HEK293T (cell line): ENCODE measurements around the gene FAM98B.

Source experiments
- CTCF ChIA-PET: fragments of 350-600 bp; formaldehyde crosslinking; extraction: SDS; loops from one replicate; lab custom pipeline; 2021; ENCODE audit warnings: antibody characterized with exemption, inconsistent platforms; lab: Yijun Ruan, JAX
- POLR2A ChIA-PET: fragments of 350-600 bp; formaldehyde crosslinking; extraction: SDS; loops from one replicate; lab custom pipeline; 2020; ENCODE audit warnings: antibody characterized with exemption, inconsistent platforms; lab: Yijun Ruan, JAX
- DNase-seq: peaks from one replicate; pipeline ENCODE4 v3.0.0; 2012; ENCODE audit warnings: mixed read lengths; ENCODE audit errors: extremely low spot score
- ARNT ChIP-seq: fragments of 450-650 bp; IDR thresholded peaks from 2 replicates; pipeline ENCODE4 v1.6.1; 2017; ENCODE audit warnings: mild to moderate bottlenecking
- BHLHE40 ChIP-seq: fragments of 450-650 bp; IDR thresholded peaks from 2 replicates; pipeline ENCODE4 v1.6.1; 2016; ENCODE audit warnings: mild to moderate bottlenecking, moderate library complexity, borderline replicate concordance
- CTBP1 ChIP-seq: fragments of 450-650 bp; IDR thresholded peaks from 2 replicates; pipeline ENCODE4 v1.6.1; 2016; ENCODE audit warnings: borderline replicate concordance
- ELF4 ChIP-seq: fragments of 450-650 bp; IDR thresholded peaks from 2 replicates; pipeline ENCODE4 v1.6.1; 2017; ENCODE audit warnings: antibody characterized with exemption
- FOXA1 ChIP-seq: fragments of 450-650 bp; IDR thresholded peaks from 2 replicates; pipeline ENCODE4 v1.6.1; 2016; ENCODE audit warnings: mild to moderate bottlenecking
- FOXK2 ChIP-seq: fragments of 450-650 bp; IDR thresholded peaks from 2 replicates; pipeline ENCODE4 v1.6.1; 2016; ENCODE audit warnings: mild to moderate bottlenecking
- FOXM1 ChIP-seq: fragments of 450-650 bp; IDR thresholded peaks from 2 replicates; pipeline ENCODE4 v1.6.1; 2017; ENCODE audit warnings: mild to moderate bottlenecking, borderline replicate concordance
- HDGF ChIP-seq: fragments of 450-650 bp; IDR thresholded peaks from 2 replicates; pipeline ENCODE4 v1.6.1; 2017; ENCODE audit warnings: antibody characterized with exemption, borderline replicate concordance
- L3MBTL2 ChIP-seq: fragments of 450-650 bp; conservative IDR thresholded peaks from 2 replicates; pipeline ENCODE4 v1.6.1; 2016; ENCODE audit warnings: mild to moderate bottlenecking
- LEF1 ChIP-seq: fragments of 450-650 bp; IDR thresholded peaks from 2 replicates; pipeline ENCODE4 v1.6.1; 2017; ENCODE audit warnings: mild to moderate bottlenecking, borderline replicate concordance
- NFRKB ChIP-seq: fragments of 450-650 bp; IDR thresholded peaks from 2 replicates; pipeline ENCODE4 v1.6.1; 2016; ENCODE audit warnings: mild to moderate bottlenecking, moderate library complexity
- SP1 ChIP-seq: fragments of 450-650 bp; IDR thresholded peaks from 2 replicates; pipeline ENCODE4 v1.6.1; 2017
- SUZ12 ChIP-seq: fragments of 450-650 bp; IDR thresholded peaks from 2 replicates; pipeline ENCODE4 v1.6.1; 2016; ENCODE audit warnings: mild to moderate bottlenecking
- TARDBP ChIP-seq: fragments of 450-650 bp; IDR thresholded peaks from 2 replicates; pipeline ENCODE4 v1.6.1; 2016
- ZNF384 ChIP-seq: fragments of 450-650 bp; IDR thresholded peaks from 2 replicates; pipeline ENCODE4 v1.6.1; 2016
- TF ChIP-seq, protein P1 (sequence below): fragments of 450-650 bp; IDR thresholded peaks from 2 replicates; pipeline ENCODE4 v1.6.1; 2016

The FAM98B gene

GRCh38 chr15:38453971-38454695 lies at the start of gene FAM98B:
TSS of gene FAM98B (plus strand) at chr15:38454127. CDS start at chr15:38454162, 35 bp downstream.
- peak; percentile 65 for DNase-seq
- POLR2A ChIA-PET, result interaction anchor here (0.7 to 1.6 kb wide), 7 partner anchors 13 to 246 kb away, joined by 3 to 15 read pairs (median 4); partner anchors contain the start of gene SPRED1
- no peak for TF ChIP-seq BHLHE40
- TF ChIP-seq SUZ12, result no peak
- peak; percentile 51; the same call in 1 of the 2 replicates for TF ChIP-seq NFRKB
- 0 out of 2 replicates have a peak, but pooled peaks have one; percentile 18 for TF ChIP-seq ARNT
- no peak for TF ChIP-seq ZNF384
- TF ChIP-seq, protein P1, sequence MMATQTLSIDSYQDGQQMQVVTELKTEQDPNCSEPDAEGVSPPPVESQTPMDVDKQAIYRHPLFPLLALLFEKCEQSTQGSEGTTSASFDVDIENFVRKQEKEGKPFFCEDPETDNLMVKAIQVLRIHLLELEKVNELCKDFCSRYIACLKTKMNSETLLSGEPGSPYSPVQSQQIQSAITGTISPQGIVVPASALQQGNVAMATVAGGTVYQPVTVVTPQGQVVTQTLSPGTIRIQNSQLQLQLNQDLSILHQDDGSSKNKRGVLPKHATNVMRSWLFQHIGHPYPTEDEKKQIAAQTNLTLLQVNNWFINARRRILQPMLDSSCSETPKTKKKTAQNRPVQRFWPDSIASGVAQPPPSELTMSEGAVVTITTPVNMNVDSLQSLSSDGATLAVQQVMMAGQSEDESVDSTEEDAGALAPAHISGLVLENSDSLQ, result no peak
- no peak for TF ChIP-seq ELF4
- peak; percentile 80 for TF ChIP-seq L3MBTL2
- TF ChIP-seq HDGF, result no peak
- no peak for TF ChIP-seq SP1
- no peak; the same call in 1 of the 2 replicates for TF ChIP-seq FOXM1
- TF ChIP-seq CTBP1, result 0 out of 2 replicates have a peak, but pooled peaks have one; percentile 44
- no peak for TF ChIP-seq FOXK2
- TF ChIP-seq FOXA1, result no peak
- no peak for TF ChIP-seq TARDBP
- no peak for TF ChIP-seq LEF1
- CTCF ChIA-PET, result interaction anchor here (0.6 to 1.7 kb wide), 4 partner anchors 13 to 1305 kb away, joined by 3 to 8 read pairs (median 4); no protein-coding TSS in a partner anchor

GRCh38 chr15:38406436-38406835 lies 47.5 kb upstream of the FAM98B start:
- ChIA-PET CTCF (no interaction called here), POLR2A (no interaction called here)
- DNase-seq, result no peak
- TF ChIP-seq, protein P1, result no peak
- no peak for TF ChIP-seq LEF1
- no peak for TF ChIP-seq ELF4
- no peak for TF ChIP-seq CTBP1
- no peak for TF ChIP-seq SUZ12
- no peak for TF ChIP-seq FOXA1
- TF ChIP-seq BHLHE40, result no peak
- TF ChIP-seq TARDBP, result no peak
- no peak for TF ChIP-seq SP1
- no peak for TF ChIP-seq ZNF384
- TF ChIP-seq NFRKB, result no peak
- no peak for TF ChIP-seq FOXK2
- TF ChIP-seq FOXM1, result no peak
- TF ChIP-seq HDGF, result no peak
- no peak for TF ChIP-seq ARNT
- no peak for TF ChIP-seq L3MBTL2

DNA sequence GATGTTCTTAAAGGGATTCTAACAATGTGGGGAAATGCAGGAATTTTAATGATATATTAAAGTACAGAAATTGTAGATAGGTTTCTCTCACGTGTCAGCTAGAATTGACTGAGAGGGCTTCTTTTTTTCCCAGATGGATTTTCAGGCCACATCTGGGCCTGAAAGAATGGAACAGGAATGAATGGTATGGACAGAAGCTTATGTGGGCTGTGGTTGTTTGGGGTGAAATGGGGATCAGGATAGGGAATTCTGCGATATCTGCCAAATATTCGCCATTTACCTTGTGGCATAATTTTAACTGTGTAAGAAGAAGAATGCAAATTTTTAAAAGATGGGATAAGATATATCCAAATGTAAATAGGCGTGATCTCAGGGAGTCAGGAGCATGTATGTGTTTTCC lies 45.4 kb upstream of the FAM98B start:
- TF ChIP-seq TARDBP, result no peak
- TF ChIP-seq FOXM1, result no peak
- TF ChIP-seq ELF4, result no peak
- no peak for TF ChIP-seq L3MBTL2
- no peak for TF ChIP-seq CTBP1
- TF ChIP-seq HDGF, result no peak
- TF ChIP-seq SUZ12, result no peak
- TF ChIP-seq BHLHE40, result no peak
- no peak for TF ChIP-seq SP1
- TF ChIP-seq, protein P1, result no peak
- no peak for TF ChIP-seq ARNT
- TF ChIP-seq FOXK2, result no peak
- no peak for TF ChIP-seq NFRKB
- ChIA-PET CTCF (interaction anchor here (0.5 kb wide), 1 partner anchor 17 kb away, joined by 4 read pairs; no protein-coding TSS in a partner anchor), POLR2A (no interaction called here)
- DNase-seq, result no peak

DNA sequence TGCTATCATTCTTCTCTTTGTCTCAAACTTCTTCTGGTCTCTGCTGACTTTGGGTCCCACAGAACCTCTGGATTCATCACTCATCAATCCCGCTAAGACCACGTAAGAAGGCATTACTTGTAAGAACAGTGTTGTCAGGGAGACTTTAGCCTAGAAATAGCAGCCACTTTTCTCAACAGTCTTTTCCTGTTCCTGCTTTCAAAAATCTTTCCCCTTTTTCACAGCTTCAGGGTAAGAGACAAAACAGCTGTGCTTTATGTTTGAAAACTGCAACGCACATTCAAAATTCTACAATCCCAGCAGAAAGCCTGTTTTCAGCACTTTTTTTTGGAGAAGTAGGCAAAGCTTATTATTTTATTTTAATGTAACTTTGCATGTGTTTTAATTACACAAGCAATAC lies 42.0 kb upstream of the FAM98B start:
- CTCF ChIA-PET, result no interaction called here
- no peak for DNase-seq
- POLR2A ChIA-PET, result no interaction called here
- no peak for TF ChIP-seq FOXK2

GRCh38 chr15:38412466-38412865 lies 41.5 kb upstream of the FAM98B start:
- no peak for DNase-seq
- TF ChIP-seq SUZ12 (no peak), CTBP1 (no peak), LEF1 (no peak), HDGF (no peak), ARNT (no peak), FOXA1 (no peak), NFRKB (no peak), ELF4 (no peak), BHLHE40 (no peak), SP1 (no peak), FOXK2 (no peak), L3MBTL2 (no peak), TARDBP (no peak), ZNF384 (no peak), FOXM1 (no peak)
- TF ChIP-seq, protein P1, result no peak
- ChIA-PET CTCF (no interaction called here), POLR2A (no interaction called here)
